Hematopoietic multipotent progenitor cell (in vitro differentiated cells): ENCODE data around the gene STX17. TPM values are rescaled to one million over a fixed set of nuclear protein-coding genes. Genes with fewer than 3 reads are reported as not detected.
"Not testable (repeated sequence)": the region's sequence is repeated elsewhere in the genome, so short reads cannot be mapped to it uniquely, and the experiment has no call there.

Experiments used
- DNase-seq, 3 donors: peaks; one replicate each; pipeline ENCODE4 v3.0.0-alpha.2; 2011 to 2015; ENCODE audit warnings: low read depth in 2 of 3, low spot score in 2 of 3
- total RNA-seq: library from RNA; depleted of rRNA; stranded (reverse); fragments of >200 nt; gene quantifications from one replicate; pipeline ENCODE4 v1.2.3, GENCODE V29; 2012

The STX17 gene
- total RNA-seq, 1 donor = 15.1 TPM

- no peak for DNase-seq
These were observed 60.3 kb downstream of the STX17 start for GRCh38 chr9:99966716-99967115.

GRCh38 chr9:99967457-99967856 is 61.0 kb downstream of the STX17 start:
- DNase-seq = no peak

- no peak for DNase-seq
These were observed 64.0 kb downstream of the STX17 start for GRCh38 chr9:99970481-99970880.

- DNase-seq = no peak
These were observed 65.0 kb downstream of the STX17 start for GRCh38 chr9:99971410-99971809.

GRCh38 chr9:99973455-99973854 is 67.0 kb downstream of the STX17 start:
- DNase-seq = no peak

- no peak for DNase-seq
These were observed 70.8 kb downstream of the STX17 start for GRCh38 chr9:99977033-99977792.

GRCh38 chr9:99978221-99978620 is 71.8 kb downstream of the STX17 start:
- DNase-seq = no peak

- peak in 2 of 3 donors; percentile 10 to 29 for DNase-seq
These were observed 74.1 kb downstream of the STX17 start for GRCh38 chr9:99980598-99980997.

GRCh38 chr9:99986642-99987041 is 80.2 kb downstream of the STX17 start:
- DNase-seq = no peak

GRCh38 chr9:99990508-99990907 is 84.1 kb downstream of the STX17 start:
- DNase-seq = not testable (repeated sequence)

GRCh38 chr9:99998266-99998665 is 91.8 kb downstream of the STX17 start:
- DNase-seq = no peak

- no peak for DNase-seq
These were observed 92.4 kb downstream of the STX17 start for GRCh38 chr9:99998866-99999265.

- DNase-seq = no peak
These were observed 93.3 kb downstream of the STX17 start for GRCh38 chr9:99999797-100000196.

GRCh38 chr9:100011062-100011681 is 104.7 kb downstream of the STX17 start:
- peak; percentile 5 to 77 (median 61) for DNase-seq

- DNase-seq = no peak
These were observed 105.8 kb downstream of the STX17 start for GRCh38 chr9:100012279-100012678.

- no peak for DNase-seq
These were observed 107.1 kb downstream of the STX17 start for GRCh38 chr9:100013573-100013972.

- DNase-seq = no peak
These were observed 108.4 kb downstream of the STX17 start for GRCh38 chr9:100014846-100015245.

- DNase-seq = no peak
These were observed 113.1 kb downstream of the STX17 start for GRCh38 chr9:100019541-100019940.
